ENCODE data around the gene SIRT3. TPM values are rescaled to one million over a fixed set of nuclear protein-coding genes. Genes with fewer than 3 reads are reported as not detected.

The SIRT3 gene
- polyA plus RNA-seq, 1 donor (not counting 4 experiments of a cell fraction or from before 2014, with no cell fraction given): 12.6 TPM

GRCh38 chr11:235180-235579 lies 962 bp downstream of the SIRT3 start:
- Histone ChIP-seq H3K9me3 (ENCODE audit: control insufficient read depth, low read depth, low read length) (no peaks in the 10 kb centered on the region), H3K27me3 (ENCODE audit: control insufficient read depth, extremely low read depth, insufficient read depth, low read length) (no peaks in the 10 kb centered on the region), H2AFZ (ENCODE audit: control insufficient read depth, low read length) (peak overlapping the region; percentile 87), H3K79me2 (ENCODE audit: control insufficient read depth, insufficient read depth, low read length) (peaks cover 41% of the 10 kb centered on the region), H4K20me1 (ENCODE audit: control insufficient read depth, extremely low read depth, insufficient read depth, low read length) (no peaks in the 10 kb centered on the region), H3K4me2 (ENCODE audit: control insufficient read depth, extremely low read depth, insufficient read depth, low read depth, low read length) (peak overlapping the region; percentile 100), H3K4me3 (ENCODE audit: control insufficient read depth in 2 of 3, extremely low read depth in 1 of 3, insufficient read depth in 2 of 3, low read depth in 1 of 3, low read length in 3 of 3) (peak overlapping the region; percentile 75 to 98 (median 93)), H3K9me1 (ENCODE audit: control insufficient read depth, extremely low read depth, insufficient read depth, low read length) (no peaks in the 10 kb centered on the region), H3K9ac (ENCODE audit: control insufficient read depth, extremely low read depth, insufficient read depth, low read length) (peak overlapping the region; percentile 84), H3K36me3 (ENCODE audit: control insufficient read depth in 2 of 2, extremely low read depth in 1 of 2, insufficient read depth in 2 of 2, low read length in 2 of 2) (peaks cover 5 to 9% of the 10 kb centered on the region in 2 experiments), H3K27ac (ENCODE audit: control insufficient read depth, insufficient read depth, low read length) (peak overlapping the region; percentile 58), H3K4me1 (ENCODE audit: control insufficient read depth, extremely low read depth, insufficient read depth, low read length) (peaks cover 12% of the 10 kb centered on the region)
- FAIRE-seq (no peak), DNase-seq (ENCODE audit: low read depth, low spot score) (no peak)
- dilution Hi-C loops (cut with MboI; ENCODE audit: extremely low pct_ligation_motif_present, low sequenced_read_pairs): no loop called here
- no peak for TF ChIP-seq EZH2 (IDR thresholded peaks at IDR 0.05; ENCODE audit: low read length)
- TF ChIP-seq, protein P1, sequence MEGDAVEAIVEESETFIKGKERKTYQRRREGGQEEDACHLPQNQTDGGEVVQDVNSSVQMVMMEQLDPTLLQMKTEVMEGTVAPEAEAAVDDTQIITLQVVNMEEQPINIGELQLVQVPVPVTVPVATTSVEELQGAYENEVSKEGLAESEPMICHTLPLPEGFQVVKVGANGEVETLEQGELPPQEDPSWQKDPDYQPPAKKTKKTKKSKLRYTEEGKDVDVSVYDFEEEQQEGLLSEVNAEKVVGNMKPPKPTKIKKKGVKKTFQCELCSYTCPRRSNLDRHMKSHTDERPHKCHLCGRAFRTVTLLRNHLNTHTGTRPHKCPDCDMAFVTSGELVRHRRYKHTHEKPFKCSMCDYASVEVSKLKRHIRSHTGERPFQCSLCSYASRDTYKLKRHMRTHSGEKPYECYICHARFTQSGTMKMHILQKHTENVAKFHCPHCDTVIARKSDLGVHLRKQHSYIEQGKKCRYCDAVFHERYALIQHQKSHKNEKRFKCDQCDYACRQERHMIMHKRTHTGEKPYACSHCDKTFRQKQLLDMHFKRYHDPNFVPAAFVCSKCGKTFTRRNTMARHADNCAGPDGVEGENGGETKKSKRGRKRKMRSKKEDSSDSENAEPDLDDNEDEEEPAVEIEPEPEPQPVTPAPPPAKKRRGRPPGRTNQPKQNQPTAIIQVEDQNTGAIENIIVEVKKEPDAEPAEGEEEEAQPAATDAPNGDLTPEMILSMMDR (optimal IDR thresholded peaks at IDR 0.05 in 1 of 3, IDR thresholded peaks at IDR 0.05 in 1 of 3, conservative IDR thresholded peaks at IDR 0.05 in 1 of 3; ENCODE audit: extremely low read depth in 1 of 3, insufficient read depth in 2 of 3, low read length in 3 of 3): no peak

DNA sequence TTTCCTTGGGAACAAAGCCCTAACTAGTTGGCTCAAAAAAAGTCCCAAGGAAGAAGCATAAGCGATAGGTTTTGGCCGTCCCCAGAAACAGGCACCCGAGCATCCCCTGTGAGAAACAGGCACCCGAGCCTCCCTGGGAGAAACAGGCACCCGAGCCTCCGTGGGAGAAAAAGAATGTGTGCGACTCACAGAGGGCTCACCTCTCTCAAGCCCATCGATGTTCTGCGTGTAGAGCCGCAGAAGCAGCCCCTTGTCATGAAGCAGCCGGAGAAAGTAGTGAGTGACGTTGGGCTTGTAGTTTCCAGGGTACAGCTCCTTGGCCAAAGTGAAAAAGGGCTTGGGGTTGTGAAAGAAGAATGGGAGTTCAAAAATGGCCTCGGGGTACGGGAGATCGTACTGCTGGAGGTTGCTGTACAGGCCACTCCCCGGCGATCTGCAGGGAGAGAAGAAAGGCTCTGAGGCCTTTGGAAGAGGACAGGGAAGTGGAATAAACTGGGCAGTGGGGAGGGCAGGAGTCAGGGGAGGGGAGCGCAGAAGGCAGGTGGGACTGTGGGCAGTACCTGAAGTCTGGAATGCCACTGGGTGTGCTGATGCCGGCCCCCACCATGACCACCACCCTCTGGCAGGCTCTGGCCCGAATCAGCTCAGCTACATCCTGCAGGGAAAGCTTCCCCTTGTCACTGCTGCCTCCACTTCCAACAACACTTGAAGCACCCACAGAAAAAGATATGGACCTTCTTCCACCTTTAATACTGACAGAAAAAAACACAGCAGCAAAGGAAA lies 3.2 kb downstream of the SIRT3 start:
- H3K36me3 ChIP-seq (ENCODE audit: control insufficient read depth in 2 of 2, extremely low read depth in 1 of 2, insufficient read depth in 2 of 2, low read length in 2 of 2): peaks cover 0 to 1% of the 10 kb centered on the region in 2 experiments
- TF ChIP-seq, protein P1 (optimal IDR thresholded peaks at IDR 0.05 in 1 of 3, IDR thresholded peaks at IDR 0.05 in 1 of 3, conservative IDR thresholded peaks at IDR 0.05 in 1 of 3; ENCODE audit: extremely low read depth in 1 of 3, insufficient read depth in 2 of 3, low read length in 3 of 3): no peak
- TF ChIP-seq EZH2 (IDR thresholded peaks at IDR 0.05; ENCODE audit: low read length): no peak
- H3K4me1 ChIP-seq (ENCODE audit: control insufficient read depth, extremely low read depth, insufficient read depth, low read length): peaks cover 7% of the 10 kb centered on the region
- H2AFZ ChIP-seq (ENCODE audit: control insufficient read depth, low read length): no peak overlapping the region
- no peaks in the 10 kb centered on the region for H3K9me1 ChIP-seq (ENCODE audit: control insufficient read depth, extremely low read depth, insufficient read depth, low read length)
- no peak for FAIRE-seq
- peaks cover 19% of the 10 kb centered on the region for H3K79me2 ChIP-seq (ENCODE audit: control insufficient read depth, insufficient read depth, low read length)
- H3K9me3 ChIP-seq (ENCODE audit: control insufficient read depth, low read depth, low read length): no peaks in the 10 kb centered on the region
- H4K20me1 ChIP-seq (ENCODE audit: control insufficient read depth, extremely low read depth, insufficient read depth, low read length): no peaks in the 10 kb centered on the region
- no peak overlapping the region for H3K9ac ChIP-seq (ENCODE audit: control insufficient read depth, extremely low read depth, insufficient read depth, low read length)
- H3K4me2 ChIP-seq (ENCODE audit: control insufficient read depth, extremely low read depth, insufficient read depth, low read depth, low read length): no peak overlapping the region
- DNase-seq (ENCODE audit: low read depth, low spot score): no peak
- H3K4me3 ChIP-seq (ENCODE audit: control insufficient read depth in 2 of 3, extremely low read depth in 1 of 3, insufficient read depth in 2 of 3, low read depth in 1 of 3, low read length in 3 of 3): no peak overlapping the region
- dilution Hi-C loops (cut with MboI; ENCODE audit: extremely low pct_ligation_motif_present, low sequenced_read_pairs): no loop called here
- no peak overlapping the region for H3K27ac ChIP-seq (ENCODE audit: control insufficient read depth, insufficient read depth, low read length)
- H3K27me3 ChIP-seq (ENCODE audit: control insufficient read depth, extremely low read depth, insufficient read depth, low read length): no peaks in the 10 kb centered on the region

Measured in keratinocyte (primary cell).